HG03457 (cell line): ENCODE data around the gene ALAD.

Experiments
- ATAC-seq: cut with Tn5 transposase; IDR thresholded peaks from one replicate; pipeline ENCODE4 v1.9.1; 2021; ENCODE audit warnings: moderate number of reproducible peaks; ENCODE audit not compliant: unreplicated experiment

Gene ALAD

DNA sequence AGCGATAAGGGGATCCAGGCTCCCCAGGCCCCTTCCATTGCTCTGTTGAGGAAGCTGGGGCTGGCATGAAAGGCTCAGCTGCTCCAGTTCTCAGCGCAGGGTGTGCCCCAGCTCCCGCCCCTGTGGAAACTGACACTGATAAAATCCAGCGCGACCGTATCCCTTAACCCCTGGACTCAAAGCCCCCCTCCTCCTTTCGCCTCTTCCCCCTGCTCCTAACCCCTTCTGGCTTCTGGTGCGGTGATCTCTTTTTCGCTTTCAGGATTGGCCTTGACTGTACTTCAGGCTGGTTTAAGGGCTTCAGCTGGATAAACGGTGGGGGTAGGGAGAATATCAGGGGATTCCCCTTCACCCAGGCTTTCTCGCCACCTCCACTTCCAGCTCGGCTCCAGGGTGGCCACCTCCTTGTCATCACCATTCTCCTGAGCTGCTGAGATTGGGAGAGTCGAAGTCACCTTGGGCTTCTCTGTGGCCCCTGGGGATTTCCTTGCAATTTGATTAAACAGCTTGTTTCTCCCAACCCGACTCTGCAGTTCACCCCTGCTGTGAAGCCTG is 50.9 kb downstream of the ALAD start:
- ATAC-seq, result no peak

DNA sequence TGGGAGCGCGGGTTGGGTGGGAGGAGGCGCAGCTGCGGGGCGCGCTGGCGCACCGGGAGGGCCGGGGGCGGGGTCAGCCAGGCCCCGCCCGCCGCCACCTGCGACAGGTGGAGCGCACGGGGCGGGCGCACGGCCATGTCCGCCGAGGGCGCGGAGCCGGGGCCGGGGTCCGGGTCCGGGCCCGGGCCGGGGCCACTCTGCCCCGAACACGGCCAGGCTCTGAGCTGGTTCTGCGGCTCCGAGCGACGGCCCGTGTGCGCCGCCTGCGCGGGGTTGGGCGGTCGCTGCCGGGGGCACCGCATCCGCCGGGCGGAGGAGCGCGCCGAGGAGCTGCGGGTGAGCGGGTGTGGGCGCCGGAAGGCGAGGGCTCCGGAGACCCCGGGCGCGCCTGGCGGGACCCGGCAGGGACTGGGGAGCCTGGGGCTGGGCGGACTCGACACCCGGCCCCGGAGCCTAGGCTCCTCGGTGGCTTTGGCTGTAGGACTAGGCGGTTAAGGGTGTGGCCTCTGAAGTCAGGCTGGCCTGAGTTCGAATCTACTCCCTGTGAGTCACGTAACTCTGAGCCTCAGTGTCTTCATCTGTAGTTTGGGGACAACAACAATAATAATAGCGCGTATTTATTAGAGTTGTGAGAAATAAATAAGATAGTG is 51.5 kb downstream of the ALAD start, which contains the start of gene BSPRY:
TSS of gene BSPRY (plus strand) at position 97 of the 650 bp plus-strand sequence. CDS start at position 136, 39 bp downstream.
- ATAC-seq, result no peak

DNA sequence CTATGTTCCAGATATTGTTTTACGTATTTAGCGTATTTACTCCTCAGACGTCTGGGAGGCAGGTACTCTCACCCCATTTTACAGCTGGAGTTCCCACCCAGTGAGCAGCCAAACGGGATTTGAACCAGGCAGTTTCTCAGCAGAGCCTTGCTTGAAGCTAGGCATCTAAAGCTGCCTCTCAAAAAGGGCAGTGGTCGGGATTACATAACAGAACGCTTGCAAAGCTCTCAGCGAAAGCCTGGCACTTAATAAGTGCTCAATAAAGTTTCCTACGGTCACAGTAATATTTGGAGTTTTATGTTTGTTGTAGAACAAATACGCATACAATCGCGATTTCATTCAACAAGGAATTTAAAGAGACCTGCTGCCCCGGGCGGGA is 52.0 kb downstream of the ALAD start:
- no peak for ATAC-seq

DNA sequence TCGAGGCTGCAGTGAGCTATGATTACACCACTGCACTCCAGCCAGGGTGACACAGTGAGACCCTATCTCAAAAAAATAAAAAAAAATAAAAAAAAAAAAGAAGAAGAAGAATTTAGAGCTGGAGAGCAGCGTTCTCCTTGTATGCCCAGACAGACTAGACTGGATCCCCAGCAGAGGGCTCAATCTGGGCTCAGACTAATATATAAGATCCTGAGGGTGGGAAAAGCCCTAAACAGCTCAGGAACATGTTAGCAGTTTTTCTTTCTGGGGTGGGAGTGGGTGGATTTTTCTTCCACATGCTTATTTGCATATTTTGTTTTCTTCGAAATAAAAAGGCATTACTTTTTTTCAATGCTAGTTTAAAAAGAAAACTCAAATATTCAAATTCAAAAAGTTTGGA is 52.6 kb downstream of the ALAD start:
- no peak for ATAC-seq

DNA sequence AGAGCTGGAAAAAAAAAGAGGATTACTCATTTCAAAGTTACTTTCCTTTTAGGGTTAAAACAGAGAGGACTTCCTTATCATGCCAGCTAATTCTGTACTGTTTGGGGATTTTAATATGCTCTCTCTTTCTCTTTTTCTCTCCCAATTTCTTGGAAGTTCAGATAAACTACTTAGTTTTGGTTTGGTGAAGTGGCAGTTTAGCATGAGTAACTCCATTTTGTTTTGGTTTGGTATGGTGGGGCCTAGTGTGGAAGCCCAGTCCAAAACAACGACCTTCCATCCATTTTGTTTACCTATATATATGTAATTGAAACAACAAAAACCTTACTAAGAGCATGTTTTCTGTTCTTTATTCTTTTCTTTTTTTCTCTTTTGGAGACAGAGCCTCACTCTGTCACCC is 55.4 kb downstream of the ALAD start:
- ATAC-seq, result no peak

DNA sequence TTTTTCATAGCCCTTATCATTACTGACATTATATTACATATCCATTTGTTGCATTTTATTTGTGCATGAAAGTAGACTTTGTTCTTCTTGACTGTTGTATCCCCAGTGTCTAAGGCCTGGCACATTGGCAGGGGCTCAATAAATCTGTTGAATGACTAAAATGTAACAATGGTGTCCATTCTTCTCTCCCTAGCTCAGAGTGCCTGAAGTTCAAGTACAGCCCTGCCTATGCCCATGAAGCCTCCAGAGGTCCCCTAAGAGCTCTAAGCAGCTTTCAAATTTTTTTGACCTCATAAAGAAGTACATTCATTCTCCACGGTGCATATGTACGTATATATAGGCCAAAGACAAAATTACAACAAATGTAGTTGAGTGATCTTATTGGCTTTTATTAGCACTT is 55.9 kb downstream of the ALAD start:
- ATAC-seq, result no peak

DNA sequence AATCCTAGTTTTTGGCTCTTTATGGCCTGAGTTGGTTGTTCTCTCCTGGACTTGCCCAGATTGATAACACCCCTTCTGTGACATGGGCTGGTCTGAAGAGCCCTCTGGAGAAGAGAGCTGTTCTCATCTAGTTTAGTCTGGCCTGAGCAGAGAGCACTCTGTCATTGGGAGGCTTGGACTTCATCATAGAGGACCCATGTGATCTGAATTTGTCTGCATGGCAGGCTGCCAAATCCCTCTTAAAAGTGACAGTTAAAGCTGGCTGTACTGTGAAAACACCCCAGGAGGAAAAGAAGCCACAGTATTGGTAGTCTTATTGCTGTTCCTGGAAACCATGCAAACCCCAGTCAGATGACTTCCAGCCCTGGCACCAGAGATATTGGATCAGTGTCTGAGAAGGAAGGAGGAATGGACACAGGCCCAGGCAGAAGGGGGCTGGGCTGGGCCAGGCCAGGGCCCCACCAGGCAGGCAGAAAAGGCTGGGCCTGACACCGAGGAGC is 57.3 kb downstream of the ALAD start:
- no peak for ATAC-seq

DNA sequence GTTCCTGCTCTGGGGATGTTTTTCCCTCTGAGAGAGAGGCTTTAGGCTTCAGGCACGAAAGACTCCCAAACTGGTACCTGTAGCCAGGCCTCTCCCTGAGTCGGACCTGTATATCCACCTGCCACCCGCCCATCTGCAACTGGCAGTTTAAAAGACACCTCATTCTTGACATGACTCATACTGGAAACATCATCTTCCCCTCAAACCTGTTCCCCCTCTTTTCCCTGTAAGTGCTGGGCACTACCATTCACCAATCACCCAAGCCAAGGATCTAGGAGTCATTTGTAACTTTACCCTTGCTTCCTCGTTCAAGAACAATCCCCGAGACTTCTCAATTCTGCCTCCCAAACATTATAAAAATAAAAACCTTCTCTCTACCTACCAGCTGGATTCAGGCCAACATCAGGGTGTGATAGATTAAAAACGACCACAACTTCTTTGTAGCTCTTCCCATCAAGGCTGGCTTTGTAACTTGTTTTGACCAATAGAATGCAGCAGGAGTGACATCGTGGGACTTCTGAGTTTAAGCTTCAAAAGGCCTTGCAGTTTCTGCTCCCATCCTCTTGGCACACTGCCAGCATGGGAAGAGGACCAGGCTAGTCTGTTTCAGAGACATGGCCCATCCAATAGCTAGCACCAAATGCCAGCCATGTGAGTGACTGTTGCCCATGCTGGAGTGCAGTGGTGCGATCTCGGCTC is 59.2 kb downstream of the ALAD start:
- ATAC-seq, result no peak

DNA sequence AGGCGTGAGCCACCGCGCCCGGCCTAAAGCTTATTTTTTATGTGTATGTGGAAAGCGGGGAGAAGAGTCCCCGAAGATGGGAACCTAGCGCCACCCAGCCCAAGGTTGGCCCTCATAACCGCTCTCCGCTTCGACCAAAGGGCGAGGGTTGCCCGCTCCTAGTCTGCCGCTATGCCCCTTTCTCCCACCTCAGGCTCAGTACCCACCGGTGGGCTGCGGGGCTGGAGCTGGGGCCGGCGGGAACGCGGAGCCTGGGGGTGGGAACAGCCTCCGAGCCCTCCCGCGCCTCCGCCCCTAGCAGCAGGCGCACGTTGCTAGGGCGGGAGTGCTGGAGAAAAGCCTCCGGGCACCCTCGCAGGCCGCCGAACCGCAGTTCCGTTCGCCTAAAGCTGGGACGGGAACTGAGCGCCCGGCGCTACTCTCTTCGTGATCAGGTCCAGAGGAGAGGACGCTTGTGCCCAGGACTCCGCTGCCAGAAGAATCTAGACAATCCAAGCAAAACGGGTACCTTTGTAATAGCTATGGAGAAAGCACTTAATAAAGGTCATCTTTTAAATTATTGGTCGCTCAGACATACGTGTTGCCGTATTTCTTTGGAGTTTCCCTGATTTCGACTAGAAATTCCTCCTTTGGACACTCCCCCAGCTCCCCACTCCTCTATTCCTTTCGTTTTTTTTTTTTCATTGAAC is 60.9 kb downstream of the ALAD start, which contains the start of gene WDR31:
TSS of gene WDR31 (minus strand) at position 265 of the 689 bp plus-strand sequence. CDS start 8,253 bp downstream, outside the sequence.
- peak; percentile 97 for ATAC-seq

DNA sequence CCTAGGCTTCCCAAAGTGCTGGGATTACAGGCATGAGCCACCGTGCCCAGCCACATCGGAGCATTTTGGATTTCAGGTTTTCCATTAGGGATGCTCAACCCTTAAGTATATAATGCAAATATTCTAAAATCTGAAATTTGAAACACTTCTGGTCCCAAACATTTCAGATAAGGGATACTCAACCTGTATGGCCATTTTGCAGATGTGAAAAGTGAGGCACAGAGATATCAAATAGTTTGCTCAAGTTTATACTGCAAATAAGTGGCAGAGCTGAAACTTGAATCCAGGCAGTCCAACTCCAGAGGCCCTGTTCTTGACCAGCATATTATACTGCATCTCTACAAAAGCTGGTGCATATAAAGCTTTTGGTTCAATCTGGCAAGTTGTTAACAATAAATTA is 63.4 kb downstream of the ALAD start:
- no peak for ATAC-seq
